GM21723 (cell line): ENCODE measurements around the gene TH.

ENCODE experiments used
- ATAC-seq: cut with Tn5 transposase; IDR thresholded peaks from one replicate; pipeline ENCODE4 v1.9.1; 2021; ENCODE audit warnings: mild to moderate bottlenecking, moderate library complexity; ENCODE audit not compliant: unreplicated experiment

Gene TH

GRCh38 chr11:2143799-2144543 lies 27.6 kb downstream of the TH start:
- no peak for ATAC-seq

GRCh38 chr11:2143477-2143798 lies 28.2 kb downstream of the TH start:
- ATAC-seq: no peak

- ATAC-seq: no peak
These were observed 28.8 kb downstream of the TH start for GRCh38 chr11:2142762-2143202.

- no peak for ATAC-seq
These were observed 29.3 kb downstream of the TH start for GRCh38 chr11:2142300-2142759.

DNA sequence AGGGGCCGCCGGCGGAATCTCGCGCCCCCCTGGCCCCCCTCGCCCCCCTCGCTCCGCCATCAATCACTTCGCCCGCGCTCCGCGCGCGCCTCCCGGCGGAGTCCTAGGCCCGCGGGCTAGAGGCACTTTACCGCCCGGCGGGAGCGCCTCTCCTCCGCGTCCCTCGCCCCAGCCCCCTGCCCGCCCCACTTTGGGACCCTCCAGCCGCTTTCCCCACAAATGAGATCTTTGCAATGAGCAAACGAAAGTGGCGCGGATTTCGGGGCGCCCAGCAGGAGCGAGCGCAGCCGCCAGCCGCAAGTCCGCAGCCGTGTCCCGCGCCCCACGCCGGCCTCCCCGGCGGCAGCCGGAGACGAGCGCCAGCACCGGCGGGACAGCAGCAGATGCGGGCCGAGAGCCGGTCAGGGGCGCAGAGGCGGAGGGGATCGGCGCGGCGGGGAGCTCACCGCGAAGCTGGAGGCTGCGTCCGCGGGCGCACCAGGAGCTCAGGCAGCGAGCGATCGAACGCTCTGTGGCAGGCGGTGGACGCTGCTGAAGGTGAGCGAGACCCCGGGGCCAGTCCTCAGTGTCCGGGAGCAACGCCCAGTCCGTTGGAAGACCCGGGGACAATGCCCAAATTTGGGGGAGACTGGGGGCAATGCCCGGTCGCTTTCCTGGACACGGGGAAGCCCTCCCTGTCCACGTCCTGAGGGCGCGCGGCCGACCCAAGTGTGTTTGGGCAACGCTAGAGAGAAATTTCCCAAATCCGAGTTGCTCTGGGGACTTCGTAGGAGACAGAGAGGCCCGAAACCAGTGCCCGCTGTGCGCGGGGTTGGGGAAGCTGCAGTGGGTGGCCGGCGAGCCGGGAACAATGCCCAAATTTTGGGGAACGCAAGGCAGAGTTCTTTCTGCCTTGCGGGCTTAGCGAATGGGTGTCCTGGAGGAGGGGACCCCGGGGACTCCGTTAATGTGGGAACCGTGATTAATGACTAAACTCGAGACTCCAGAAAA lies 30.9 kb downstream of the TH start:
- no peak for ATAC-seq

DNA sequence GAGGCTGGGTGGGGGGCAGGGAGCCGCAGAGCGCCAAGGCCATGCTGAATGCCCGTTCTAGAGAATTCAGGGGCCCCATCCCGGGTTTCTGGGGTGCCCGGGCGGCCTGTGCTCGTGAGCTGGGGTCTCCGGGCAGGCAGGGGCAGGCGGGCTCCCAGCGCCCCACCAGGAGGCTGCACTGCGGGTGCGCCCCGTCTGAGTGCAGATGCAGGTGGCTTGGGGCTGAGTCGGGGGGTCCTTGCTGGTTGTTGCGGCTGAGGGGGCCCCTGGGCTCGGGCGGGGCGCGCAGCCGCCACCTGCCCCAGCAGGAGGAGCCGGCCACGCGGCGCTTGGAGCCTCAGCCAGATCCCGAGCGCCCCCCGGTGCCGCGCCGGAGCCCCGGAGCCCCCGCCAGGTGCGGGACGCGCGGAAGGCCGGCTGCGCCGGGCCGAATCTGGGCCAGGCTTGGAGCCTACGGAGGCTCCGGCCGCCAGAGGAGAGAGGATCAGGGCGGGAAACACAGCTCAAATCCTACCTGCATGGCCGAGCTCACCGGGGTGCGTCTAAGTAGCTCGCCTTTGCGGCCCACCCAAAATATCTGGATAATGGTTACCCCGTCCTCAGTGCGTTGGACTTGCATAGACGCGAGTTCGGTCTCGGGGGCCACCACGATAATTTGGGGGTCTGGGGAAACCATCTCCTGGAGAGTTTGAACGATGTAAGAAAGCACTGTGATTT lies 31.8 kb downstream of the TH start:
- ATAC-seq: no peak

GRCh38 chr11:2139123-2139521 lies 32.5 kb downstream of the TH start, which contains the start of gene IGF2:
Gene IGF2, minus strand, starts transcription at chr11:2139389. Its CDS starts 3,866 bp downstream, at chr11:2135523.
- no peak for ATAC-seq

DNA sequence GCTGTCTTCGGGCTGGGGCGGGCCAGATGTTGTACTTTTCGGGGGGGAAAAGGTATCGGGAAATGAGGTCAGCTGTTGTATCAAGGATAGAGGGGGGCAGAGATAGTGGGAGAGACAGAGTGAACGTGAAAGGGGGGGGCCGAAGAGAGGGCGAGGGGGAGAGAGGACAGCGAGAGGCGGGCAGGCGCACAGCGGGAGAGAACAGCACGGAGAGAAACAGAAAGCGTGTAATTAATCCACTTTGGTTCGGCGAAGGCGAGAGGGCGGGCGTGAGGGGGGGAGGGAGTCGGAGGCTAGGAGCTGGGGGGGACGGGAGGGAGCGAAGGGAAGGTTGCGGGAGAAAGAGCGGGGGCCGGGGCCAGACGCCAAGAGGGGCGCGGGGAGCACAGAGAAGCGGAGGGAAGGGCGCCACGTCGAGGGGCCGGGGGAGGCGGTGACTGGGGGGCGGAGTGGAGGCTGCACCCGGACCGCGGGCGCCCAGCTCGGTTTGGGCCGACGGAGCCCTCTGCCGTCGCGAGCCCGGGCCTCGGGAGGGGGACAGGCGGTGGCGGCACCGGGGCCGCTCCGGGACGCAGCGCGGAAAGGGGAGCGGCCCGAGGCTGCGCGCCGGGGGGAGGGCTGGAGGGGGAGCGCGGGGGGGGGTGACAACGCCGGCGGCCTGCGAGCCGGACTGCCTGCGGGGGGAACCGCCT lies 33.0 kb downstream of the TH start:
- ATAC-seq: no peak

DNA sequence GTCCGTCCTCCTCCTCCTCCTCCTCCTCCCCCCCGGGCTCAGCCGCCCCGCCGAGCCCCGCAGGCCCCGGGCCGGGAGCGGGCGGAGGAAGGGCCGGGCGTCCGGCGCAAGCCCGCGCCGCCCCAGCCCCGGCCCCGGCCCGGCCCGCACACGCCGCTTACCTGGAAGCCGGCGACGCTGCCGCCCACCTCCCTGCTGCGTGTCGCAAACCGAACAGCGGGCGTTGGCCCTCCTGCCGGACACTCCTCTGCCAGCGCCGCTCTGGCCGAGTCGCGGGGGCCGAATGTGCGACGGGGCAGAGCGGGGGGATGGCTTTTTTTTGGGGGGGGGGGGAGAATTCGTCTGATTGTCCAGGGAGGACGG lies 33.6 kb downstream of the TH start:
- ATAC-seq: no peak

DNA sequence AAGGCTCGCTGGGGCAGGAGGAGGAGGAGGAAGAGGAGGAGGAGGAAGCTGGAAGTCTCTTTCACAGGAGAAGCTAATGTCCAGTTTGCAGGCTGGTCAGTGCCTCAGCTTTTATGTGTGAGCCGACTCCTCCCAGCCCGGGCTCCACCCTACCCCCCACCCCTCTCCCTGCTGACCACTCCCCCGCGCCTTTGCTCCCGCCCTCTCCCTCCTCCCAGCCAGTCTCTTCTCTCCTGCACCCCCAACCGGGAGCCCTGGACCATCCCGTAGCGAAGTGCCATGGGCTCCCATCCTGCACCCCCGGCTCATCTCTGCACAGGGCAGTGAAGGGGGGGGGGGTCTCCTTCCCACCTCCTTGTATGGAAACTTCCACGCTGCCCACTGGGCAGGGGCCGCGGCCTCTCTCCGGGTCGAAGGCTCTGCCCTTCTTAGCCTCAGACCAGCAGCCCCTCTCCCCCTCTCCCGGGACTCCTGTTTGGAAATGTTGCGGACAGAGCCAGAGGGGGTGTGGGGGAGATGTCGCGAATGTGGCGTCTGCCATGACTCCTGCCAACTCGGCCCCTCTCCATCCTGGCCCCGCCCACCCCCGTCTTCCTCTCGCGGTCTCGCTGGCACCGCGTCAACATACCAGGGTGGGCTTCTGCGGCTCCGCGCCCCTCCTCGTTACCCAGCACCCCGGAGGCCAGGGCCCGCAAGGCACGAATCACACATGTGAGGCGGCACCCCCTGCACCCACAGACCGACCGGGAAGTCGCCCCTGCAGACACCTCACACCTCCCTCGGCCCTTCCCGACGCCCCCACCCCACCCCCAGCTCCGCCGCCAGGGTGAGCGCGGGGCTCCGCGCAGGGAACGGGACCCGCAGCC lies 34.2 kb downstream of the TH start:
- ATAC-seq: no peak

DNA sequence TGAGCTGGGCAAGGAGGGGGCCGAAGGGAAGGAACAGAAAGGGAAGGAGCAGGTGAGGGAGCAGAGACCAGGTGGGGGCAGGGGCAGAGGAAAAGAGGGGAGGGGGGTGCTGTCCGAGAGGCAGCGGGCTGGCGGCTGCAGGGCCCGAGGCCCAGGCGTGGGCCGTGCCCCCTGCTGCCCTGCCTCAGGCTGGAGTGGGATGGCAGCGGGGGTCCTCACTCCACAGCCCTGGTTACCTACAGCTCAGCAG lies 34.7 kb downstream of the TH start:
- ATAC-seq: no peak

DNA sequence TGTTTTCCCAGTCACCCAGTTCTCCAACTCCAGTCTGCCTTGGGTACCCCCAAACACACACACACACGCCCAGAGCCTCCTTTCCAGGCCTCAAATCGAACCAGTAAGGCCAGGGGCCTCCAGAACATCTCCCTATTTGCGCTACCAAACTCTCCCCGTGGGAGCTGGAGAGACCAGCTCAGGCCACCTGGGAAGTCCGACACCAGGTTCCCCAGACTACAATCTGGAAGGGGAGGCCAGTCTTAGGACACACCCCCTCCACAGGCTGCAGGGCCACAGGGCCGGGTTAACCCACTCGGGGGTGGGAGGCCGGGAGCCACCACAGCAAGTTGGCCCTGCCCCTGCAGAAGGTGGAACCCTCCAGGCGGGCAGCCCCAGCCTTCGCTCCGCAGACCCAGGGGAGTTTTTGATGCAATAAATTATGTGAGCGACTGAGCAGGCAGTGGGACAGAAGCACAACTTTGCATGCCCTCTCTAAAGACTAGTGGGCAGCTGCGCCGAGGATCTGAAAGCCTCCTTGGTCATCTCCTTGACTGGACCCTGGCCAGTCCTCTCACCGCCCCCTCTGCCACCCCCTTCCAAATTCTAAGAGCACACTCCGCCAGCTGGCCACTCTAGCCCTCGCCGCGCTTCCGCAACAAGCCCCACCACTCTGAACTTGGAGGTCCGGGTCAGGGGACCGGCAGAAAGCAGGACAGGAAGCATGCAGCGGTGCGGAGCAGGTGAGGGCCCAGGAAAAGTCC lies 35.2 kb downstream of the TH start:
- no peak for ATAC-seq

DNA sequence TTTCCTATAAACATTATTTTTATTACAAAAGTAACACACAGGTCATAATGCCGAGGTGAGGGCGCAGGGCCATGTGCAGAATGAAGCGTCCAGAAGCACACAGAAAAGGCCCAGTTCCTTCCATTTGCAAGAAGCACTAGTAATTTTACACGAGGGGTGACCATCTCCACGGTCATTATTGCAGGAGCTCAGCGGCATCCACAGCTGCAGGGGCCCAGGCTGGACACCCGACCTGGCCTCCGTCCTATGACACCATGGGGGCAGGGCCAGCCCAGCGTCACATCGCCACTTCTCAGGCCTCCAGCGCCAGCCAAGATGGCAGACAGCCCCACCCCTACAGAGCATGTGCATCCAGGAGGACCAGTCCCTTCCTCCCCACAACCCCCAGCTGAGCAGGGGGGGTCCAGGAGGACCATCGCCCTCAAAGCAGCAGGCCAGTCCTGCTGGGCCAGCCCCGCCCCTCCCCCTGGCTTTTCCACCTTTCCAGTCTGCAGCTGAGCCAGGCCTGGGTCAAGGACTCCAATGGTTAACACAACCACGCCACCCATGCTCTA lies 35.9 kb downstream of the TH start:
- no peak for ATAC-seq

DNA sequence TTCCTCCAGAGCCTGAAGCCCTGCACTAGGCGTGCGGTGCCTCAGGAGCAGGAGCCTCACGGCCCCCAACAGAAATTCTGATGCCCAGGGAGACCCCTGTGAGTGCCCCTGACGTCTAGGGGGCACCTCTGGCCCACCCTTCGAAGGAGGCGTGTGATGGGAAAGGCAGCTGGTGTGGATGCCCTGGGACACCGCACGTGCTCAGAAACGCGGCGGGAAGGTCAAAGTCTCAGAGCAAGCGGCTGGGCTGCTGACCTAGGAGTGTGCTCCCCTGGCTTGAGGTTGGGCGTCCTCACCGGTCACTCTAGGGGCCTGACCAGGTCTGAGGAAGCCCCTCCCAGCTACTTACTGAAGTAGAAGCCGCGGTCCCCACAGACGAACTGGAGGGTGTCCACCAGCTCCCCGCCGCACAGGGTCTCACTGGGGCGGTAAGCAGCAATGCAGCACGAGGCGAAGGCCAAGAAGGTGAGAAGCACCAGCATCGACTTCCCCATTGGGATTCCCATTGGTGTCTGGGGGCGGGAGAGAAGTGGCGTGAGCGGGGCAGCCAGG lies 36.5 kb downstream of the TH start:
- ATAC-seq: no peak

GRCh38 chr11:2134022-2135010 lies 37.3 kb downstream of the TH start:
- no peak for ATAC-seq

DNA sequence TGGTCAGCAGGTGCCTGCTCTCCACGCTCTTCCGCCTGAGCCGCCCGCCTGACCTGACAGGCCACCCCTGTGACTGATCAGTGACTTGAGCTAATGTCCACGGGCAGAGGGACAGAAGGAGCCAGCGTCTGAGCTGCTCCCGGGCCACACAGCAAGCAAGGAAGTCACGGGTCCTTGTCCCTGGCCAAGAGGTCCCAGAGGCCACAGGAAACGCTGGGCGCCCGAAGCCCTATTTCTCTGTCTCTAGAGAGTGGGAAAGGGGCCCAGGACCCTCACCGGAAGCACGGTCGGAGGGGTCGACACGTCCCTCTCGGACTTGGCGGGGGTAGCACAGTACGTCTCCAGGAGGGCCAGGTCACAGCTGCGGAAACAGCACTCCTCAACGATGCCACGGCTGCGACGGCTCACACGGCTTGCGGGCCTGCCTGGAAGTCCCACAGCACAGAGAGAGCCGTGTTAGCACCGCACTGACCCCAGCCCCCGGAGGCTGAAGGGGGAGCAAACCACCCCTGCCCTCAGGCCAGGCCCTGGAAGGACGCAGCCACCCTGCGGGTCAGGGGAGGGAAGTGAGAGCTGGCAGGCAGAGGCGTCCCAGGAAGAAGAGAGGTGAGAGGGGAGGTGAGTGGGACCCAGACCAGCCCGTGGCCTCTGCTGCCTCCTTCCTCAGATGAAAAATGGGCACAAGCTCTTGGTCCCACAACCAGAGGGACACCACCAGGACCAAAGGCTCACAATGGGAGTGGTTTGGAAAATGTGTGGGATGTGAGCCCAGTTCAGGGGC lies 38.2 kb downstream of the TH start:
- ATAC-seq: no peak

- no peak for ATAC-seq
These were observed 38.8 kb downstream of the TH start for GRCh38 chr11:2132874-2133240.
